Sigmoid colon (tissue), 7 donors: Measurements from ENCODE around the gene RIMBP2. TPM values are rescaled to one million over a fixed set of nuclear protein-coding genes. Genes with fewer than 3 reads are reported as not detected.
A peak's percentile ranks its signal among the peaks of the same experiment; 100 is the strongest.

Source experiments
- DNase-seq: peaks from one replicate; pipeline ENCODE4 v3.0.0-alpha.2; 2019
- H3K27ac ChIP-seq, 4 donors: fragments of 200-600 bp; sonication (generic); one replicate each; pipeline ENCODE4 v1.5.1; 2016 to 2019; ENCODE audit warnings: mild to moderate bottlenecking in 1 of 4
- H3K27me3 ChIP-seq, 3 donors: fragments of 200-600 bp; sonication (generic); one replicate each; pipeline ENCODE4 v1.5.1; 2019; ENCODE audit warnings: mild to moderate bottlenecking in 1 of 3
- H3K36me3 ChIP-seq, 4 donors: fragments of 200-600 bp; sonication (generic); one replicate each; pipeline ENCODE4 v1.5.1; 2016 to 2019
- H3K4me1 ChIP-seq, 4 donors: fragments of 200-600 bp; sonication (generic); one replicate each; pipeline ENCODE4 v1.5.1; 2017 to 2019
- H3K4me3 ChIP-seq, 4 donors: fragments of 200-600 bp; sonication (generic); one replicate each; pipeline ENCODE4 v1.5.1; 2017 to 2019; ENCODE audit warnings: mild to moderate bottlenecking in 2 of 4, moderate library complexity in 1 of 4
- H3K9me3 ChIP-seq, 4 donors: fragments of 200-600 bp in 3 of 4; sonication (generic) in 3 of 4; one replicate each; pipeline versions ENCODE4 v1.5.1 to v1.6.1; 2013 to 2019
- CTCF ChIP-seq, 4 experiments: fragments of 450-650 bp in 3 of 4; fragments of 200-600 bp in 1 of 4; IDR thresholded peaks; one replicate each; pipeline ENCODE4 v1.5.1; 2016 to 2019; ENCODE audit warnings: antibody characterized with exemption in 4 of 4, mild to moderate bottlenecking in 3 of 4, moderate library complexity in 2 of 4
- EP300 ChIP-seq, 4 donors: sonication (generic); formaldehyde crosslinking; IDR thresholded peaks; one replicate each; pipeline ENCODE4 v1.6.1; 2017; ENCODE audit warnings: antibody characterized with exemption in 4 of 4
- POLR2A ChIP-seq, 2 donors: fragments of 450-650 bp; IDR thresholded peaks; one replicate each; pipeline ENCODE4 v1.6.1; 2016; ENCODE audit warnings: antibody characterized with exemption in 2 of 2, mild to moderate bottlenecking in 2 of 2, moderate library complexity in 2 of 2
- POLR2AphosphoS5 ChIP-seq, 4 donors: sonication (generic); formaldehyde crosslinking; IDR thresholded peaks; one replicate each; pipeline ENCODE4 v1.6.1; 2017; ENCODE audit warnings: antibody characterized with exemption in 4 of 4
- WGBS, 2 donors: extraction: QIAGEN DNeasy Blood & Tissue Kit; methylation state at CpG; one replicate each; pipeline ENCODE4 v1.1.7; 2013; 5-methylcytosine and 5-hydroxymethylcytosine counted together
- intact Hi-C: fragments of 100-400 bp; cut with DNase I; formaldehyde crosslinking; loops from one replicate; pipeline ENCODE4 v1.15.1; 2023
- polyA plus RNA-seq, 3 donors: library from polyadenylated mRNA; stranded (reverse); fragments of 200-250 nt; gene quantifications; one replicate each; pipeline ENCODE4 v1.2.3, GENCODE V29; 2013
- total RNA-seq, 4 donors: library from RNA; depleted of rRNA; stranded (reverse); fragments of >200 nt; gene quantifications; one replicate each; pipeline ENCODE4 v1.1.0, GENCODE V29; 2016
- donor health status: healthy with polysubstance abuse.
- donor health status: Bipolar disorder and iron deficiency.
- donor health status: healthy.

RIMBP2 gene
- total and polyA plus RNA-seq, 7 donors, result under 0.01 to 5.5 (median 1.4) TPM

GRCh38 chr12:130636370-130636769 is 79.7 kb downstream of the RIMBP2 start:
- Histone ChIP-seq H3K4me1 (no peaks in the 10 kb centered on the region), H3K36me3 (no peaks in the 10 kb centered on the region), H3K27ac (no peak overlapping the region), H3K27me3 (peaks cover 0 to 45% (median 6%) of the 10 kb centered on the region in 3 donors), H3K4me3 (no peak overlapping the region), H3K9me3 (no peaks in the 10 kb centered on the region)
- no peak for DNase-seq
- TF ChIP-seq POLR2AphosphoS5 (IDR thresholded peaks at IDR 0.05), result no peak
- intact Hi-C loops, result no loop called here
- 90 to 91% methylated on average over 5 of the region's 5 CpGs for WGBS, 2 donors

DNA sequence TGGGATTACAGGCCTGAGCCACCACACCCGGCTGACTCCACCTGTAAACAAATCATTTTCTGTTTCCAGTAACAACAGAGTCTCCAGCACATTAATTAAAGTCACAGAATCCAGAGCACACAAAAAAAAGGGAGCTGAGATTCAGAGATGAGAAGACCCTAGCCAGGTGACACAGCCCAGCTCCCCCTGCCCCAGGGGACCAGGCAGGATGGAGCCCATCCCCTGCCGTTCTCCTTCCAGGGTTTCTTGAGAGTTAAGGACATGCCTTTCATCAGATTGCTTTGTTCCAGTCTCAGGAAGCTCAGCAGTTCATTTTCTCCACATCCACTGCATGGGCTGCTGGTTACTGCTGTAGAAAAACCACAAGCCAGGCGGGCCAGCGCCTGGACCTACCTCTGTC is 81.2 kb downstream of the RIMBP2 start:
- Histone ChIP-seq H3K4me3 (no peak overlapping the region), H3K9me3 (no peaks in the 10 kb centered on the region), H3K36me3 (no peaks in the 10 kb centered on the region), H3K27me3 (peaks cover 0 to 45% (median 6%) of the 10 kb centered on the region in 3 donors), H3K27ac (no peak overlapping the region), H3K4me1 (no peaks in the 10 kb centered on the region)
- WGBS, 2 donors, result 52 to 65% methylated on average over 4 of the region's 4 CpGs
- TF ChIP-seq POLR2A (IDR thresholded peaks at IDR 0.05) (no peak), CTCF (IDR thresholded peaks at IDR 0.05) (no peak), POLR2AphosphoS5 (IDR thresholded peaks at IDR 0.05) (no peak), EP300 (IDR thresholded peaks at IDR 0.05) (no peak)
- intact Hi-C loops, result no loop called here
- DNase-seq, result peak; percentile 13

GRCh38 chr12:130633771-130634170 is 82.3 kb downstream of the RIMBP2 start:
- intact Hi-C loops, result no loop called here
- Histone ChIP-seq H3K36me3 (no peaks in the 10 kb centered on the region), H3K27me3 (peaks cover 0 to 45% (median 6%) of the 10 kb centered on the region in 3 donors), H3K4me1 (no peaks in the 10 kb centered on the region), H3K4me3 (no peak overlapping the region), H3K9me3 (no peaks in the 10 kb centered on the region), H3K27ac (no peak overlapping the region)
- peak; percentile 59 for DNase-seq
- no peak for TF ChIP-seq POLR2A (IDR thresholded peaks at IDR 0.05)
- no peak for TF ChIP-seq EP300 (IDR thresholded peaks at IDR 0.05)
- no peak for TF ChIP-seq POLR2AphosphoS5 (IDR thresholded peaks at IDR 0.05)
- no peak for TF ChIP-seq CTCF (IDR thresholded peaks at IDR 0.05)
- WGBS, 2 donors, result 3 to 22% methylated on average over 17 of the region's 17 CpGs

GRCh38 chr12:130632642-130633041 is 83.5 kb downstream of the RIMBP2 start:
- intact Hi-C loops, result no loop called here
- Histone ChIP-seq H3K4me1 (no peaks in the 10 kb centered on the region), H3K27ac (no peak overlapping the region), H3K9me3 (no peaks in the 10 kb centered on the region), H3K36me3 (no peaks in the 10 kb centered on the region), H3K27me3 (peaks cover 0 to 45% (median 7%) of the 10 kb centered on the region in 3 donors), H3K4me3 (no peak overlapping the region)
- TF ChIP-seq EP300 (IDR thresholded peaks at IDR 0.05) (no peak), CTCF (IDR thresholded peaks at IDR 0.05) (no peak), POLR2AphosphoS5 (IDR thresholded peaks at IDR 0.05) (no peak), POLR2A (IDR thresholded peaks at IDR 0.05) (no peak)
- WGBS, 2 donors, result 8 to 50% methylated on average over 5 of the region's 5 CpGs
- no peak for DNase-seq

DNA sequence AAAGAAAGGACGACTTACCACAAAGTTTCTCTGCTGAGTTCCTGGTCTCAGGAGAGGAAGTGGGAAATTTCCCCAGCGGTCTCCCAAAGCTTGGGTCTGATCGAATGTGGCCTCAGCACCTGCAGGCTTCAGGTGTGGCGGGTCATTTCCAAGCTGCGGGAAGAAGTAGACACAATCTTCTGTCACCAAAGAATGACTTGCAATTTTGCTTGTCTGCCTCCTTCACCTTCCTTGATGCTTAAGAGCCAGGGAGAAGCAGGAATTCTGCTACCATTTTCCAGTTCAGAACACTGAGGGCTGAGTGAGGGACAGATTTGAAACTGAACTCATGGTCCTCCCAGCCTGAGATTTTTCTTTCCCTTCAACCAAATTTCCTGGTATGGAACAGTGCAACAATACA is 87.8 kb downstream of the RIMBP2 start:
- DNase-seq, result peak; percentile 21
- no peaks in the 10 kb centered on the region for H3K4me1 ChIP-seq
- WGBS, 2 donors, result 88 to 90% methylated on average over 5 of the region's 5 CpGs
- TF ChIP-seq CTCF (IDR thresholded peaks at IDR 0.05) (no peak), POLR2A (IDR thresholded peaks at IDR 0.05) (no peak), EP300 (IDR thresholded peaks at IDR 0.05) (no peak), POLR2AphosphoS5 (IDR thresholded peaks at IDR 0.05) (no peak)
- no peaks in the 10 kb centered on the region for H3K36me3 ChIP-seq
- intact Hi-C loops, result no loop called here
- H3K27me3 ChIP-seq, result peaks cover 0 to 9% (median 3%) of the 10 kb centered on the region in 3 donors
- no peak overlapping the region for H3K4me3 ChIP-seq
- peaks cover 0 to 2% (median 0%) of the 10 kb centered on the region in 4 donors for H3K9me3 ChIP-seq
- no peak overlapping the region for H3K27ac ChIP-seq
